SK-N-SH treated with all-trans-retinoic acid at 6 μM for 48 hours (cell line): ENCODE results near the gene GADD45GIP1.

Experiments
- ARNTL ChIP-seq: fragments of 450-650 bp; formaldehyde crosslinking; IDR thresholded peaks from 2 replicates; pipeline ENCODE4 v1.5.0; 2020; ENCODE audit warnings: low read depth, mild to moderate bottlenecking, moderate library complexity, borderline replicate concordance
- CSDC2 ChIP-seq: fragments of 250-450 bp; sonication (Bioruptor Pico); IDR thresholded peaks from 2 replicates; pipeline ENCODE4 v1.5.0; 2020; ENCODE audit warnings: mild to moderate bottlenecking, moderate library complexity
- ESRRG ChIP-seq: fragments of 250-450 bp; sonication (Bioruptor Pico); IDR thresholded peaks from 2 replicates; pipeline ENCODE4 v1.6.1; 2021; ENCODE audit warnings: mild to moderate bottlenecking
- ISL1 ChIP-seq: fragments of 250-450 bp; sonication (Bioruptor Pico); IDR thresholded peaks from 2 replicates; pipeline ENCODE4 v2.1.2; 2022; ENCODE audit warnings: mild to moderate bottlenecking, moderate library complexity
- PATZ1 ChIP-seq: fragments of 250-450 bp; sonication (Bioruptor Pico); IDR thresholded peaks from 2 replicates; pipeline ENCODE4 v1.8.0; 2020; ENCODE audit warnings: mild to moderate bottlenecking, moderate library complexity, borderline replicate concordance
- RARB ChIP-seq: fragments of 250-450 bp; sonication (Bioruptor Pico); IDR thresholded peaks from 2 replicates; pipeline ENCODE4 v1.8.0; 2021; ENCODE audit warnings: mild to moderate bottlenecking, moderate library complexity
- TOX ChIP-seq: fragments of 250-450 bp; sonication (Bioruptor Pico); IDR thresholded peaks from 2 replicates; pipeline ENCODE4 v1.8.0; 2021; ENCODE audit warnings: mild to moderate bottlenecking, moderate library complexity, borderline replicate concordance
- ZC3H10 ChIP-seq: fragments of 250-450 bp; sonication (Bioruptor Pico); IDR thresholded peaks from 2 replicates; pipeline ENCODE4 v1.5.1; 2021; ENCODE audit warnings: mild to moderate bottlenecking, moderate library complexity
- ZNF565 ChIP-seq: fragments of 450-650 bp; formaldehyde crosslinking; conservative IDR thresholded peaks from 2 replicates; pipeline ENCODE4 v1.5.0; 2020; ENCODE audit warnings: low read depth, mild to moderate bottlenecking, moderate library complexity

GRCh38 chr19:12985049-12985776 lies 28.2 kb upstream of the GADD45GIP1 start:
- TF ChIP-seq RARB (CRISPR knock-in tag) (no peak), ISL1 (CRISPR knock-in tag) (no peak), ZNF565 (no peak), ZC3H10 (CRISPR knock-in tag) (no peak), ARNTL (no peak), PATZ1 (CRISPR knock-in tag) (no peak), TOX (CRISPR knock-in tag) (no peak), ESRRG (no peak), CSDC2 (CRISPR knock-in tag) (no peak)
